LHCN-M2 (cell line): Measurements from ENCODE around the gene SLC39A8. TPM values are rescaled to one million over a fixed set of nuclear protein-coding genes. Genes with fewer than 3 reads are reported as not detected.

ENCODE experiments used
- DNase-seq: peaks from one replicate; pipeline ENCODE4 v3.0.0-alpha.2; 2012; ENCODE audit warnings: low read depth
- total RNA-seq: library from RNA; depleted of rRNA; stranded (reverse); fragments of >200 nt; gene quantifications from 2 replicates; pipeline ENCODE4 v1.2.3, GENCODE V29; 2014; rRNA removed

The SLC39A8 gene
- total RNA-seq, 1 experiment from 2014 or later: 35.3 TPM

DNA sequence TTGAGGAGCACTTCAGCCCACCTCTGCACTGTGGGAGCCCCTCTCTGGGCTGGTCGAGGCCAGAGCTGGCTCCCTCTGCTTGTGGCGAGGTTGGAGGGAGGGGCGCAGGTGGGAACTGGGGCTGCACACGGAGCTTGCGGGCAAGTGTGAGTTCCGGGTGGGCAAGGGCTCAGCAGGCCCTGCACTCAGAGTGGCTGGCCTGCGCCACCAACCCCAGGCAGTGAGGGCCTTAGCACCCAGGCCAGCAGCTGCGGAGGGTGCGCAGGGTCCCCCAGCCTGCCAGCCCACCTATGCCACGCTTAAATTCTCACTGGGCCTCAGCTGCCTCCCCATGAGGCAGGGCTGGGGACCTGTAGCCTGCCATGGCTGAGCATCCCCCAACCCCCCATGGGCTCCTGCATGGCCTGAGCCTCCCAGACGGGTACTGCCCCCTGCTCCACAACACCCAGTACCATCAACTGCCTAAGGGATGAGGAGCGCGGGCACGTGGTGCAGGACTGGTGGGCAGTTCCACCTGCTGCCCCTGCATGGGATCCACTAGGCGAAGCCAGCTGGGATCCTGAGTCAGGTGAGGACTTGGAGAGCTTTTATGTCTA is 110.9 kb downstream of the SLC39A8 start:
- no peak for DNase-seq

DNA sequence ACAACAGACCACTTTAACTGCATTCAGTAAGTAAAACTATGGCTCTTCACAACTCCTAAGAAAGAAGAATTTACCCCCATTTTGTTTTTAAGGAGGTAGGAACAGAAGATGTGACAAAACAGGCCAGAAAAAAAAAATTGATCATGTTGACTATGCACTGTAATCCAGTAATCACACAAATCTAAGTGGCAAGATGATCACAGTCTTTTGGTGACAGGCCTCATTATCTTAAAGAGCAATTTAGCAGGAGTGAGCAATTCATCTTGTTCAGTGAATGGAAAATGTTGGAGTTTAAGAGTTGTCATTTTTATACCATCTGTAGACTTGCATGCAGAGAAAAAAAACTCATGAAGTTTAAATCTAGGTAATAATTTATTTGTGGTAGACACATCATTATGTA is 115.1 kb downstream of the SLC39A8 start:
- DNase-seq: no peak

DNA sequence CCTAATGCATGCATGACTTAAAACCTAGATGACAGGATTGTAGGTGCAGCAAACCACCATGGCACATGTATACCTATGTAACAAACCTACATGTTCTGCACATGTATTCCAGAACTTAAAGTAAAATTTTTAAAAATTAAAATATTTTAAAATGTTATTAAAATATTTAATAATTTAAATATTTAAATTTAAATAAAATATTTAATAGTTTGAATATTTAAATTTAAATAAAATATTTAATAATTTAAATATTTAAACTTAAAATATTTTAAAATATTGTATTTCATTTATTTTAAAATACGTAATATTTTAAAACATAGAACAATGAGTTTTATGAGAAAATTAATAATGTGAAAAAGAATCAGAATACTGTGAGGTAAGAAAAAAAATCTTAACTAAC is 117.9 kb downstream of the SLC39A8 start:
- no peak for DNase-seq

DNA sequence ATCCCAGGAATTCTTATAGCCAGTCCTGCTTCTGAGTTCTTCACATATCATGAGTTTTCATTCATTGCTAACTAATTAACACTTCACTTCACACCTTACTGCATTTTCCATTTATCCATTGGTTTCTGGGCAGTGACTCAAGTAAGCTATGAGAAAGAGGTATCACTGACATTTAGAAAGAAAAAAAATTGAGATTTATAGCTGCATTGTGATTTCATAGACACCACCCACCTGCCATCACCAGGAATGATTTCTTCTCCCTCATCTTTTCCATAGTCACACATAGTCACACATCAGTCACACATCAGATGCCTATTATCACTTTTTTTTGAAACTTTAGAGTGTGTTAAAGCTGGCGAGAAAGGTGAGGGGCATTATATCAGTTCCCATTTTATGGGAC is 121.8 kb downstream of the SLC39A8 start:
- DNase-seq: no peak

DNA sequence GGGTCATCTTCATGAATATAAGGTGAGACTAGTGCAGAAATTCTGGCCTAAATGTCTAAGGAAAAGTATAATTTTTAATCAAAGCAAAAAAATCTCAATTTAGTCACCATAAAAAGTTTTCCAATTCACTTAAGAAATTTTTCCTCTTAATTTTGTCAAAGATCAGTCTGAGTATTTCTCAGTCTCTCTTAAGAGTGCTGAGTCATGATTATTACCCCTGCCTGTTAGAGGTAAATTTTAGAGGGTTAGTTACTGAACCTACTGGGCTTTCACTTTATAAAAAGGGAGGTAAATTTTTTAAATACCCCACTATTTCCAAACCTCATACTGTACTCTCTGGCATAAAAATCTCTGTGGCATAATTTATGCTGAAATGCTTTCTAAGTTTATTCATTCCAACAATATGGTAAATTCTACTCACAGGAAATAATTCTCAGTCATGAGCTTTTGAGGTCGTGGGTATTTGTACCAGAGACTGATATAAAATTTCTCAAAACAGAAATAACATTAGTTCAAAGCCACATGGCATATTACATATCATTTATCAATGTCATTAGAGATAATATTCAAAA is 122.4 kb downstream of the SLC39A8 start:
- DNase-seq: no peak

DNA sequence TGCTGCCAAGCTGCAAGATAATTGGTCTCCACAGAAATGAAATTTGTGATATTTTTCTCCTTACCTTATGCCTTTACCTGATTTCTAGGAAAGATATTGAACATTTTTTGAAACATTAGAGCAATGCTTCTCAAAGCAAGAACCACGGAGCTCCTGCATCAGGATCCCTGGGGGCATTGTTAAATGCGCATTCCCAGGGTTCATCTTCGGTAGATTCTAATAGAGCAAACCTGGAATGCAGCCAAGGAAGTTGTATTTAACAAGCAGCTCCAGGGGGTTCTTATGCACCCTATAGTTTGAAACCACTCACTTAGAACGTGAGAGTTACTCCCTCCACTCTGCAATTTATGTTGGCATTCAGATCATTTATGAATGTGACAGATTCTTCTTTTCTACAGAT is 126.2 kb downstream of the SLC39A8 start:
- no peak for DNase-seq

DNA sequence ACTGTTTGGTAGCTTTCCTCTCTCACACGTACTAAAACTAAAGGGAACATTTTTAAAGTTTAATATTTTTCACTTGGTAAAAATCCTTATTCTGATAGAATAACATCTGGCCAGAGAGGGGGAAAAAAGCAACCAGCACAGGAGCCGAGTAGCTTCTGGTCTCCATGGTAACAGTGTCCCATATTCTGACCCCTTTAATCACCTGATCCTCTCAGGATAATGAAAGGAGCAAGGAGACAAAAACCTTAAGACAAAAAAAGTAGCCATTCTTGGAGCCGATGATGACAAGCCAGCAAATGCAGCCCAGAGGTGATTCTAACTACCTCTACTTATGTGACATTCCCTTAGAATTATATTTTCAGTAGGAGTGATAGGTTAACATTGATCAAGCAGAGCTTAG is 126.6 kb downstream of the SLC39A8 start:
- DNase-seq: no peak

DNA sequence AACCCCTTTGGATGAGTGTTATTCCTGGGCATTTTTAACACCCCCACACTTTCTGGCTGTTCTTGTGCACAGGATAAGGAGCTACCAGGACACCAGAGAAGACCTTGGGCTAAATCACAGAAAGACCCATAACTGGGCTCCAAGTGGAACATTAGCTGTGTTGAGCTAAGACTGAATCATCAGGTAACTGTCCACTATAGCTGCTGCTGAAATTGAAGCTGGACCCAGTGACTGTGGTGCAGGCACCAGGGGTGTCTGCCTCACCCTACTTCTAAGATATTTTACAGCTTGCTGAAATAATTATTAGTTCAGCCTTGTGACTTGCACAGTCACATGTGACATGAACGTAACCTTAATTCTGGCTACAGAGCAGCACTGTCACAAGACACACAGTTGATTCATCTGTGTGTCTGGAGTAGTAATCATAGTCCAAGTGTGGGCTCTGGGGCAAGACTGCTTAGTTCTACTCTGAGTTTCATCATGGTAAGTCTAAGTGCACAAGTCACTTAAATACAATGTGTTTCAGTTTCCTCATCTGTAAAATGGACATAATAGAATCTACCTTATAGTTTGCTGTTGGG is 127.4 kb downstream of the SLC39A8 start:
- DNase-seq: peak; percentile 9

DNA sequence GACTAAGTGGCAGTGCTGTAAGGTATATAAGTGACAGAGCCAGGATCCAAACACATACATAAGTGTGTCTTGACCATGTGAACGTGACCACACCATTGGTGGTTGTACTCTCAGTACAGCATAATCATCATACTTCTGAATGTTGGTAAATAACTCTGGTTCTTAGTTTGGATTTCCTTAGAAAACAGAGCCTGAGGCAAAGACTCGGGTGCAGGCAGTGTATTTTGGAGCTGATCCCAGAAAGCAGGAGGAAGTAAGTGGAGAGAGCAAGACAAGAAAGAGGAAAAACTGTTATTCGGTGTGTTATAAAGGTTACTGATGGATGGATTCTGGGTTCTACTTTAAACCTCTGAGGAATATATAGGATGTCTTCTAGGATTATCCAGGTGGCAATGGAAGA is 127.9 kb downstream of the SLC39A8 start:
- no peak for DNase-seq

DNA sequence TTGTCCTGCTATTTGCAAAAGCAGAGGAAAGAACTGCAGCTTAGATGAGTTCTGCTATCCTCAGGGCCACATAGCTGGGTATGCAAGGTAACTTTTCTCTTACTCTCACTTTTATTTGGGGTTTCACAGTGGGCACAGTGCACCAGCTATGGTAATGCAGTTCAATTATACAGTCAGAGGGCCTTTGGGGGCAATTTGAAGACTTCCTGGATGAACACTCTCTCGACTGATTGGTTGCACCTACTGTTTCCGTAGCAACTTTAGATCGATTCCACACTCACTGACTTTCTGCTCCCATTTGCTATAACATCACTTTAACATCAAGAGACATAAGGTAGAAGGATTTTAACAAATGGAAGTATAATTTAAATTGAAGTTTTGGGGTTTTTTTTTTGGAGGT is 128.6 kb downstream of the SLC39A8 start:
- no peak for DNase-seq

DNA sequence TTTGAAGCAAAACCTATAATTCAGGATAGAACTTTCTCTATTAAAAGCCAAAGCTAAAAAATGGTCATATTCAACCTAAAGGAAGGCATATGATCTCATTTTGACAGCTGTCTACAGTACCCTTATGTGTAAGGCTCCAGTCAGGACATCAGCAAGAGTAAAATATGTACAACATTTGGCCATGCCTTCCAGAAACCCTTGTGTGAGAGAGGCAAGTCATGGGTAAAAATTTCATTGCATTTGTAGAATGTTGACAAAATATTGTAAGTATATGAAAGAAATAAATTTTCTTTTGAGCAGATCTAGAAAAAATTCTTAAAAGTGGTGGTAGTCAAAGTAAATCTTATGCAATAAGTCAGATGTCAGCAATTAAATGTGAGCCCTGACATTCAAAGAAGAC is 132.3 kb downstream of the SLC39A8 start:
- no peak for DNase-seq

Other genes starting within 250 kb of the SLC39A8 start
- gene NFKB1, start 155.9 kb upstream of the SLC39A8 start, total RNA-seq: 16.6 and 22.0 TPM in 2 replicates